ENCODE measurements around the gene KCNG2.
A peak's percentile ranks its signal among the peaks of the same experiment; 100 is the strongest.

The KCNG2 gene

GRCh38 chr18:79912409-79912991 is 114.8 kb downstream of the KCNG2 start:
- DNase-seq = no peak

GRCh38 chr18:79912994-79913831 is 115.5 kb downstream of the KCNG2 start:
- no peak for DNase-seq

- DNase-seq = no peak
Observed at GRCh38 chr18:79914614-79915160, 116.9 kb downstream of the KCNG2 start.

- no peak for DNase-seq
Observed at GRCh38 chr18:79915161-79916127, 117.7 kb downstream of the KCNG2 start.

GRCh38 chr18:79916128-79916494 is 118.4 kb downstream of the KCNG2 start:
- DNase-seq = no peak

GRCh38 chr18:79916546-79917168 is 118.9 kb downstream of the KCNG2 start:
- DNase-seq = no peak

GRCh38 chr18:79917169-79917852 is 119.6 kb downstream of the KCNG2 start:
- DNase-seq = no peak

- no peak for DNase-seq
Observed at GRCh38 chr18:79917853-79918614, 120.3 kb downstream of the KCNG2 start.

GRCh38 chr18:79918615-79919011 is 120.9 kb downstream of the KCNG2 start:
- DNase-seq = no peak

- no peak for DNase-seq
Observed at GRCh38 chr18:79919089-79919488, 121.4 kb downstream of the KCNG2 start.

- DNase-seq = no peak
Observed at GRCh38 chr18:79921984-79922965, 124.5 kb downstream of the KCNG2 start.

- DNase-seq = no peak
Observed at GRCh38 chr18:79922971-79923411, 125.3 kb downstream of the KCNG2 start.

- no peak for DNase-seq
Observed at GRCh38 chr18:79923896-79924585, 126.3 kb downstream of the KCNG2 start.

- DNase-seq = peak; percentile 91
Observed at GRCh38 chr18:79924814-79925731, 127.3 kb downstream of the KCNG2 start.

- DNase-seq = no peak
Observed at GRCh38 chr18:79926306-79926705, 128.6 kb downstream of the KCNG2 start.

GRCh38 chr18:79926715-79927606 is 129.2 kb downstream of the KCNG2 start:
- DNase-seq = no peak

All from COR-L47 (cell line).